BLaER1 (cell line): Measurements from ENCODE around the gene GGACT.

ENCODE experiments used
- H3K27ac ChIP-seq: shearing (Covaris generic); formaldehyde crosslinking; 2 replicates; pipeline ENCODE4 v1.8.1; 2022
- H3K27me3 ChIP-seq: shearing (Covaris generic); formaldehyde crosslinking; 2 replicates; pipeline ENCODE4 v1.8.1; 2022
- H3K36me3 ChIP-seq: shearing (Covaris generic); formaldehyde crosslinking; 2 replicates; pipeline ENCODE4 v1.8.1; 2022
- H3K4me1 ChIP-seq: shearing (Covaris generic); formaldehyde crosslinking; 2 replicates; pipeline ENCODE4 v1.8.1; 2022
- H3K4me2 ChIP-seq: shearing (Covaris generic); formaldehyde crosslinking; 2 replicates; pipeline ENCODE4 v1.8.1; 2022
- H3K4me3 ChIP-seq: shearing (Covaris generic); formaldehyde crosslinking; 2 replicates; pipeline ENCODE4 v1.8.1; 2022
- H3K9ac ChIP-seq: shearing (Covaris generic); formaldehyde crosslinking; 2 replicates; pipeline ENCODE4 v1.8.1; 2022
- H3K9me3 ChIP-seq: shearing (Covaris generic); formaldehyde crosslinking; 2 replicates; pipeline ENCODE4 v1.8.1; 2022
- H4K20me1 ChIP-seq: shearing (Covaris generic); formaldehyde crosslinking; 2 replicates; pipeline ENCODE4 v1.8.1; 2022
- Cebpa-rat ChIP-seq: shearing (Covaris generic); IDR thresholded peaks from 2 replicates; pipeline ENCODE4 v1.8.1; 2022

GGACT gene

GRCh38 chr13:100542826-100543156, 45.8 kb downstream of the GGACT start:
- Histone ChIP-seq H3K4me3 (no peak overlapping the region), H3K4me1 (peaks cover 72% of the 10 kb centered on the region), H3K27me3 (no peaks in the 10 kb centered on the region), H3K4me2 (peak overlapping the region; percentile 93), H3K9me3 (peaks cover 3% of the 10 kb centered on the region; the same call in 1 of the 2 replicates), H3K36me3 (no peaks in the 10 kb centered on the region), H4K20me1 (no peaks in the 10 kb centered on the region), H3K27ac (no peak overlapping the region), H3K9ac (no peak overlapping the region)
- no peak for TF ChIP-seq Cebpa-rat

- Histone ChIP-seq H3K27ac (no peak overlapping the region), H3K27me3 (no peaks in the 10 kb centered on the region), H3K4me1 (peaks cover 78% of the 10 kb centered on the region), H3K4me3 (no peak overlapping the region), H3K9me3 (peaks cover 3% of the 10 kb centered on the region; the same call in 1 of the 2 replicates), H3K36me3 (no peaks in the 10 kb centered on the region), H4K20me1 (no peaks in the 10 kb centered on the region), H3K9ac (no peak overlapping the region), H3K4me2 (peak overlapping the region; percentile 93)
- TF ChIP-seq Cebpa-rat, result no peak
Measured at GRCh38 chr13:100541897-100542825, 46.4 kb downstream of the GGACT start.

GRCh38 chr13:100540621-100541020, 48.0 kb downstream of the GGACT start:
- no peak for TF ChIP-seq Cebpa-rat
- Histone ChIP-seq H3K4me2 (peak overlapping the region; percentile 93), H3K4me1 (peaks cover 93% of the 10 kb centered on the region), H3K27me3 (no peaks in the 10 kb centered on the region), H3K9ac (no peak overlapping the region), H3K36me3 (no peaks in the 10 kb centered on the region), H3K27ac (no peak overlapping the region), H3K9me3 (peaks cover 3% of the 10 kb centered on the region; the same call in 1 of the 2 replicates), H4K20me1 (no peaks in the 10 kb centered on the region), H3K4me3 (no peak overlapping the region)

GRCh38 chr13:100537951-100538462, 50.6 kb downstream of the GGACT start:
- no peak for TF ChIP-seq Cebpa-rat
- Histone ChIP-seq H3K4me1 (peaks cover 93% of the 10 kb centered on the region), H3K27me3 (no peaks in the 10 kb centered on the region), H3K4me3 (no peak overlapping the region; the same call in 1 of the 2 replicates), H3K9ac (no peak overlapping the region; the same call in 1 of the 2 replicates), H3K4me2 (peak overlapping the region; percentile 76), H3K9me3 (peaks cover 3% of the 10 kb centered on the region; the same call in 1 of the 2 replicates), H3K36me3 (no peaks in the 10 kb centered on the region), H3K27ac (no peak overlapping the region; the same call in 1 of the 2 replicates), H4K20me1 (no peaks in the 10 kb centered on the region)

GRCh38 chr13:100537486-100537885, 51.1 kb downstream of the GGACT start:
- H3K4me2 ChIP-seq, result peak overlapping the region; percentile 76
- no peaks in the 10 kb centered on the region for H3K27me3 ChIP-seq
- TF ChIP-seq Cebpa-rat, result no peak

GRCh38 chr13:100536643-100537180, 51.9 kb downstream of the GGACT start:
- Histone ChIP-seq H3K9ac (peak overlapping the region; percentile 61), H3K9me3 (peaks cover 13% of the 10 kb centered on the region), H3K27ac (peak overlapping the region; percentile 51; the same call in 1 of the 2 replicates), H4K20me1 (no peaks in the 10 kb centered on the region), H3K4me1 (peaks cover 86% of the 10 kb centered on the region), H3K4me2 (peak overlapping the region; percentile 76), H3K27me3 (no peaks in the 10 kb centered on the region), H3K4me3 (no peak overlapping the region), H3K36me3 (0 out of 2 replicates have a peak, but pooled peaks cover 7% of the 10 kb centered on the region)
- TF ChIP-seq Cebpa-rat, result no peak

More at GRCh38 chr13:100537486-100537885, 51.1 kb downstream of the GGACT start:
- Histone ChIP-seq H3K9me3 (peaks cover 6% of the 10 kb centered on the region), H3K4me1 (peaks cover 93% of the 10 kb centered on the region), H3K27ac (peak overlapping the region; percentile 51; the same call in 1 of the 2 replicates), H3K9ac (peak overlapping the region; percentile 61; the same call in 1 of the 2 replicates), H4K20me1 (no peaks in the 10 kb centered on the region), H3K36me3 (0 out of 2 replicates have a peak, but pooled peaks cover under 1% of the 10 kb centered on the region), H3K4me3 (no peak overlapping the region)

GRCh38 chr13:100535426-100536135, 53.0 kb downstream of the GGACT start:
- Histone ChIP-seq H4K20me1 (no peaks in the 10 kb centered on the region), H3K4me3 (no peak overlapping the region), H3K4me2 (peak overlapping the region; percentile 69; the same call in 1 of the 2 replicates), H3K36me3 (0 out of 2 replicates have a peak, but pooled peaks cover 7% of the 10 kb centered on the region), H3K9me3 (peaks cover 13% of the 10 kb centered on the region), H3K27ac (no peak overlapping the region), H3K4me1 (peaks cover 82% of the 10 kb centered on the region), H3K27me3 (no peaks in the 10 kb centered on the region), H3K9ac (no peak overlapping the region)
- TF ChIP-seq Cebpa-rat, result no peak

GRCh38 chr13:100534911-100535310, 53.7 kb downstream of the GGACT start:
- peak overlapping the region; percentile 69 for H3K4me2 ChIP-seq
- peaks cover 82% of the 10 kb centered on the region for H3K4me1 ChIP-seq
- no peaks in the 10 kb centered on the region for H3K27me3 ChIP-seq
- H3K9me3 ChIP-seq, result peaks cover 10% of the 10 kb centered on the region
- no peak overlapping the region for H3K9ac ChIP-seq
- no peak overlapping the region for H3K27ac ChIP-seq
- no peaks in the 10 kb centered on the region for H4K20me1 ChIP-seq
- no peak overlapping the region for H3K4me3 ChIP-seq
- no peak for TF ChIP-seq Cebpa-rat
- H3K36me3 ChIP-seq, result 0 out of 2 replicates have a peak, but pooled peaks cover 7% of the 10 kb centered on the region

- peaks cover 13% of the 10 kb centered on the region; the same call in 1 of the 2 replicates for H3K36me3 ChIP-seq
- no peaks in the 10 kb centered on the region for H3K27me3 ChIP-seq
- H3K4me3 ChIP-seq, result no peak overlapping the region
- peaks cover 80% of the 10 kb centered on the region for H3K4me1 ChIP-seq
- peak overlapping the region; percentile 69 for H3K4me2 ChIP-seq
- H3K9me3 ChIP-seq, result peaks cover 10% of the 10 kb centered on the region
- H3K9ac ChIP-seq, result no peak overlapping the region
- H3K27ac ChIP-seq, result peak overlapping the region; percentile 37; the same call in 1 of the 2 replicates
- no peaks in the 10 kb centered on the region for H4K20me1 ChIP-seq
- TF ChIP-seq Cebpa-rat, result no peak
Measured at GRCh38 chr13:100534147-100534843, 54.3 kb downstream of the GGACT start.
